C4-2B (cell line): ENCODE measurements around the gene GPC5.

Experiments used
- CTCF ChIP-seq: fragments of 450-650 bp; conservative IDR thresholded peaks from 2 replicates; pipeline ENCODE4 v1.5.1; 2017; ENCODE audit warnings: mild to moderate bottlenecking
- ZFX ChIP-seq: fragments of 450-650 bp; IDR thresholded peaks from 2 replicates; pipeline ENCODE4 v1.6.1; 2017

GRCh38 chr13:92042522-92042921, 644.1 kb downstream of the GPC5 start:
- TF ChIP-seq CTCF (no peak), ZFX (no peak)
